ENCODE results near the gene WNT7B.

DNA sequence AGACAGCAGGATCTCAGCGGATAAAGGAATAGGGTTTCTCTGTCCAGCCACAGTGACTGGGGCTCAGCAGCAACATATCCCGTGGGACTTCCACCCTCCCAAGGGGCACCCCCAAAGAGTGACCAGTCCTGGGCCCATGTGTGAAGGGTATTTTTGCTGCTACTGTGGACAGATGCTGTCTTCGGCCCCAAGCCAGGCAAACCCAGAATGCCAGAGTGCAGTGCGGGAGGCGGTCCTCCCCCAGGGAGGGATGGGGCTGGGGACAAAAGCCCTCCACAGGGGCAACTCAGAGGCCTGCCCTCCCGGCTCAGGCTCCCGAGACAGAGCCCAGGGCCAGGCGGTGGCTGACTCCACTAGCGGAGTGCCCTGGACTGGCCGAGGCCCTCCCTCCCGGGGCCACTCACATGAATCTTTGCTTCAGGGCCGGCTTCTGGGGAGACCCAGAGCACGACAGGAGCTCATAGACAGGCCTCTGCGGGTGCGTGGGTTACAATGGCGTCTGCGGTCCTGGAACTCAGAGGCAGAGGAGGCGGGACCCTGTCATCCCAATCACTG lies 34.7 kb upstream of the WNT7B start:
- TF ChIP-seq EZH2 (IDR thresholded peaks at IDR 0.05; ENCODE audit: low read depth, low read length, severe bottlenecking) (no peak), CTCF (IDR thresholded peaks at IDR 0.05; ENCODE audit: control extremely low read depth in 1 of 3, insufficient read depth in 1 of 3, low read depth in 1 of 3, low read length in 3 of 3) (no peak)
- TF ChIP-seq, protein P1, sequence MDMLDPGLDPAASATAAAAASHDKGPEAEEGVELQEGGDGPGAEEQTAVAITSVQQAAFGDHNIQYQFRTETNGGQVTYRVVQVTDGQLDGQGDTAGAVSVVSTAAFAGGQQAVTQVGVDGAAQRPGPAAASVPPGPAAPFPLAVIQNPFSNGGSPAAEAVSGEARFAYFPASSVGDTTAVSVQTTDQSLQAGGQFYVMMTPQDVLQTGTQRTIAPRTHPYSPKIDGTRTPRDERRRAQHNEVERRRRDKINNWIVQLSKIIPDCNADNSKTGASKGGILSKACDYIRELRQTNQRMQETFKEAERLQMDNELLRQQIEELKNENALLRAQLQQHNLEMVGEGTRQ (IDR thresholded peaks at IDR 0.05; ENCODE audit: low read length), result no peak
